BLaER1 (cell line): Measurements from ENCODE around the gene FRMD6.

ENCODE experiments used
- H3K27ac ChIP-seq: shearing (Covaris generic); formaldehyde crosslinking; 2 replicates; pipeline ENCODE4 v1.8.1; 2022
- H3K27me3 ChIP-seq: shearing (Covaris generic); formaldehyde crosslinking; 2 replicates; pipeline ENCODE4 v1.8.1; 2022
- H3K36me3 ChIP-seq: shearing (Covaris generic); formaldehyde crosslinking; 2 replicates; pipeline ENCODE4 v1.8.1; 2022
- H3K4me1 ChIP-seq: shearing (Covaris generic); formaldehyde crosslinking; 2 replicates; pipeline ENCODE4 v1.8.1; 2022
- H3K4me2 ChIP-seq: shearing (Covaris generic); formaldehyde crosslinking; 2 replicates; pipeline ENCODE4 v1.8.1; 2022
- H3K4me3 ChIP-seq: shearing (Covaris generic); formaldehyde crosslinking; 2 replicates; pipeline ENCODE4 v1.8.1; 2022
- H3K9ac ChIP-seq: shearing (Covaris generic); formaldehyde crosslinking; 2 replicates; pipeline ENCODE4 v1.8.1; 2022
- H3K9me3 ChIP-seq: shearing (Covaris generic); formaldehyde crosslinking; 2 replicates; pipeline ENCODE4 v1.8.1; 2022
- H4K20me1 ChIP-seq: shearing (Covaris generic); formaldehyde crosslinking; 2 replicates; pipeline ENCODE4 v1.8.1; 2022
- Cebpa-rat ChIP-seq: shearing (Covaris generic); IDR thresholded peaks from 2 replicates; pipeline ENCODE4 v1.8.1; 2022

Gene FRMD6

GRCh38 chr14:51715742-51716141 lies 64.0 kb downstream of the FRMD6 start:
- H3K27ac ChIP-seq: no peak overlapping the region
- H3K4me1 ChIP-seq: no peaks in the 10 kb centered on the region
- no peak overlapping the region for H3K4me3 ChIP-seq
- no peaks in the 10 kb centered on the region for H3K9me3 ChIP-seq
- no peaks in the 10 kb centered on the region for H4K20me1 ChIP-seq
- no peaks in the 10 kb centered on the region for H3K27me3 ChIP-seq
- H3K4me2 ChIP-seq: no peak overlapping the region
- no peak overlapping the region for H3K9ac ChIP-seq
- TF ChIP-seq Cebpa-rat: no peak
- no peaks in the 10 kb centered on the region for H3K36me3 ChIP-seq

- Histone ChIP-seq H3K27ac (no peak overlapping the region), H3K4me2 (no peak overlapping the region), H3K9ac (no peak overlapping the region), H3K4me3 (no peak overlapping the region), H4K20me1 (no peaks in the 10 kb centered on the region), H3K4me1 (no peaks in the 10 kb centered on the region), H3K9me3 (no peaks in the 10 kb centered on the region), H3K27me3 (no peaks in the 10 kb centered on the region), H3K36me3 (no peaks in the 10 kb centered on the region)
- TF ChIP-seq Cebpa-rat: no peak
These were observed 64.9 kb downstream of the FRMD6 start for GRCh38 chr14:51716610-51717009.

- Histone ChIP-seq H3K4me3 (no peak overlapping the region), H3K4me2 (no peak overlapping the region), H3K9me3 (no peaks in the 10 kb centered on the region), H3K27ac (no peak overlapping the region), H4K20me1 (no peaks in the 10 kb centered on the region), H3K4me1 (no peaks in the 10 kb centered on the region), H3K27me3 (no peaks in the 10 kb centered on the region), H3K36me3 (no peaks in the 10 kb centered on the region), H3K9ac (no peak overlapping the region)
- no peak for TF ChIP-seq Cebpa-rat
These were observed 66.1 kb downstream of the FRMD6 start for GRCh38 chr14:51717766-51718165.

- TF ChIP-seq Cebpa-rat: no peak
- H3K27ac ChIP-seq: no peak overlapping the region
- no peak overlapping the region for H3K9ac ChIP-seq
- H3K9me3 ChIP-seq: no peaks in the 10 kb centered on the region
- H3K4me1 ChIP-seq: no peaks in the 10 kb centered on the region
- H3K4me2 ChIP-seq: no peak overlapping the region
- H3K36me3 ChIP-seq: no peaks in the 10 kb centered on the region
- H4K20me1 ChIP-seq: no peaks in the 10 kb centered on the region
- no peak overlapping the region for H3K4me3 ChIP-seq
- H3K27me3 ChIP-seq: no peaks in the 10 kb centered on the region
These were observed 68.2 kb downstream of the FRMD6 start for GRCh38 chr14:51719955-51720354.

DNA sequence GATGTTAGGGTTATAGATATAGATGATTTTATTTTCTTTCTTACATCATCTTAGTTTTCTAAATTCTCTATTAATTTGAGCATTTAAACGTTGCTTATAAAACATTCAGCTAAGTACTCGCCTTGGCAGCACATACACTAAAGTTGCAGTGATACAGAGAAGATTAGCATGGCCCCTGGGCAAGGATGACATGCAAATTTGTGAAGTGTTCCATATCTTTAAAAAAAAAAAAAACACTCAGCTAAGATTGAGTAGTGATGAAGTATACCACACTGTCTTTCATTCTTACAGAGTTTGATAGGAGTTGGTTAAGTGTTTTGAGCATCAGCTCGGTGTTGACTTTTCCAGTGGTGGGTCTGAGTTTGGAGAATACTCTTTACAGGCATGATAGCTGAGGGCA lies 72.3 kb downstream of the FRMD6 start:
- no peaks in the 10 kb centered on the region for H3K36me3 ChIP-seq
- H3K4me1 ChIP-seq: no peaks in the 10 kb centered on the region
- no peak overlapping the region for H3K27ac ChIP-seq
- no peak overlapping the region for H3K4me3 ChIP-seq
- no peak overlapping the region for H3K4me2 ChIP-seq
- H3K9ac ChIP-seq: no peak overlapping the region
- no peaks in the 10 kb centered on the region for H4K20me1 ChIP-seq
- no peaks in the 10 kb centered on the region for H3K9me3 ChIP-seq
- H3K27me3 ChIP-seq: no peaks in the 10 kb centered on the region
- no peak for TF ChIP-seq Cebpa-rat

- no peak overlapping the region for H3K4me3 ChIP-seq
- no peaks in the 10 kb centered on the region for H3K27me3 ChIP-seq
- H3K4me2 ChIP-seq: no peak overlapping the region
- H3K27ac ChIP-seq: no peak overlapping the region
- no peak overlapping the region for H3K9ac ChIP-seq
- no peaks in the 10 kb centered on the region for H3K36me3 ChIP-seq
- H3K4me1 ChIP-seq: no peaks in the 10 kb centered on the region
- H3K9me3 ChIP-seq: no peaks in the 10 kb centered on the region
- TF ChIP-seq Cebpa-rat: no peak
- H4K20me1 ChIP-seq: no peaks in the 10 kb centered on the region
These were observed 72.9 kb downstream of the FRMD6 start for GRCh38 chr14:51724650-51725049.

DNA sequence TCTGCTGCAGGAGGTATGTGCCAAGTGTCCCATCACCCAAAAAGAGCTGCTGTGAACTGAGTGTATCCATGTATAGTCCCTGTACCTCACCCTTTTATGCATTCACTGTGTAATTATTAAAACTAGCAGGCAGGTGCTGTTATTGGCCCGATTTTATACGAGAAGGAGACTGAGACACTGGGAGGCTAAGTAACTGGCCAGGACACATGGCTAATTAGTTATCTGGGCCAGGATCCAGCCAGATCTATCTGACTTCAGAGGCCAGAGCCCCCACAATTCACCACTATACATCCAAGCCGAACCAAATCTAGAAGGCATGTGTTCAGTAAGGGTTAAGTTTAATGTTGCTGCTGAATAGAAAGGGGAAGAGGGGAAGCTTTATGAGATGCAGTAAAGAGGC lies 73.4 kb downstream of the FRMD6 start:
- Histone ChIP-seq H3K36me3 (no peaks in the 10 kb centered on the region), H4K20me1 (no peaks in the 10 kb centered on the region), H3K9ac (no peak overlapping the region), H3K9me3 (no peaks in the 10 kb centered on the region), H3K4me2 (no peak overlapping the region), H3K4me3 (no peak overlapping the region), H3K4me1 (no peaks in the 10 kb centered on the region), H3K27ac (no peak overlapping the region), H3K27me3 (no peaks in the 10 kb centered on the region)
- no peak for TF ChIP-seq Cebpa-rat

DNA sequence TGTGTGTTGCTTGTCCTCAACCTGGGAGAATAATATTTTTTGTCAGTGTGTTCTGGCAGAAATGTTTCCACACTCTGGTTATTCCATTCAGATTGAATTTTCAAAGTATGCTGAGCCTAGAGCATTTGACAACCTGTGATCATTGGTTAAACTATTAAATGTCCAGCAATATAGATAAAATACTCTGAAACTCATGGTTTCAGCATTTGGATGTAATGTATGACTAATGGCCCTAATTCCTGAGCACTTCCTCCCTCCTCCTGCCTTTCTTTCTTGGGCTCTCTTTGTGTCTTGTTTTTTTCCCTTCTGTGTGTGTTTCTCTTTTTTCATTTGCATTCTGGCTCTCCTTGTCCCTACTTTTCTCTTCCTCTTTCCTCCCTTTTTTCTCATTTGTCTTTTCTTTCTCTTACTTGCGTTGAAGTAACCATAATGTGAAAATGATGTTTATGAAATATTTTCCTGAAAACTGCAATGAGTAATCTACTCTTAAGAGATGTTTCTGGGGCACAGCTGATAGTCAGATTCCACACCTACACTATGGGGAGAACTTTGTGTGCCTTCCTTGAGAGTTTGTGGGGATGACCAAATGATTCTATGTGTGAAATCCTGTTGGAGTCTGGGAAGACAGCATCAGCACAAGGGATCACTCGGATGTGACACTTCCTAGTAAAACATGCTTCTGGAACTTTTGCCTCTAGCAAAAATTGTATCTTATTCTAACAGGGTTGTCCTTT lies 74.6 kb downstream of the FRMD6 start:
- no peaks in the 10 kb centered on the region for H3K9me3 ChIP-seq
- H3K27me3 ChIP-seq: no peaks in the 10 kb centered on the region
- H3K4me1 ChIP-seq: no peaks in the 10 kb centered on the region
- no peak for TF ChIP-seq Cebpa-rat
- no peak overlapping the region for H3K4me2 ChIP-seq
- no peak overlapping the region for H3K9ac ChIP-seq
- H3K4me3 ChIP-seq: no peak overlapping the region
- no peaks in the 10 kb centered on the region for H4K20me1 ChIP-seq
- H3K27ac ChIP-seq: no peak overlapping the region
- H3K36me3 ChIP-seq: no peaks in the 10 kb centered on the region

GRCh38 chr14:51727526-51727925 lies 75.8 kb downstream of the FRMD6 start:
- H4K20me1 ChIP-seq: no peaks in the 10 kb centered on the region

GRCh38 chr14:51730098-51730497 lies 78.4 kb downstream of the FRMD6 start:
- no peaks in the 10 kb centered on the region for H3K27me3 ChIP-seq
- H4K20me1 ChIP-seq: no peaks in the 10 kb centered on the region
- TF ChIP-seq Cebpa-rat: no peak
- H3K4me3 ChIP-seq: no peak overlapping the region
- no peak overlapping the region for H3K27ac ChIP-seq
- no peaks in the 10 kb centered on the region for H3K4me1 ChIP-seq
- H3K9ac ChIP-seq: no peak overlapping the region
- no peaks in the 10 kb centered on the region for H3K36me3 ChIP-seq
- H3K9me3 ChIP-seq: peaks cover 7% of the 10 kb centered on the region; the same call in 1 of the 2 replicates
- H3K4me2 ChIP-seq: no peak overlapping the region

More at GRCh38 chr14:51727526-51727925, 75.8 kb downstream of the FRMD6 start:
- H3K4me3 ChIP-seq: no peak overlapping the region
- H3K4me2 ChIP-seq: no peak overlapping the region
- no peaks in the 10 kb centered on the region for H3K9me3 ChIP-seq
- H3K4me1 ChIP-seq: no peaks in the 10 kb centered on the region
- H3K9ac ChIP-seq: no peak overlapping the region
- no peak overlapping the region for H3K27ac ChIP-seq
- no peaks in the 10 kb centered on the region for H3K27me3 ChIP-seq
- no peaks in the 10 kb centered on the region for H3K36me3 ChIP-seq
- no peak for TF ChIP-seq Cebpa-rat

DNA sequence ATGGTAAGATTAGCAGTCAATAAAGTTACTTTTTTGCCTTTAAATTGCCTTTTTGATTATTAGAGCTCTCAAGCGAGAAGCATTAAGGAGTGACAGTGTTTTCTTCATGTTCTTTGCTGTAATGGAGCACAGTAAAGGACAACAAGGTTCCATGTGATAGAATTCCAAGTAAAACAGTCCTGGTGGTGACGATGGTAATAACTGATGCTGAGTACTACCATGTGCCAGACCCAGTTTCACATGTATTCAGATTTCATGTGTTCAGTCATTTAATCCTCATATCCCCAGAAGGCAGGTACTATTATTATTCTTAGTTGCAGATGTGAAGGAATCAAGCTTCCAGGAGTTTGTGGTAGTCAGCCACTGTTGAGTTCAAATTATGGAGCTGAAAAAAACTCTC lies 79.0 kb downstream of the FRMD6 start:
- H3K9ac ChIP-seq: no peak overlapping the region
- no peaks in the 10 kb centered on the region for H3K27me3 ChIP-seq
- H3K4me1 ChIP-seq: no peaks in the 10 kb centered on the region
- no peak for TF ChIP-seq Cebpa-rat
- H3K4me3 ChIP-seq: no peak overlapping the region
- peaks cover 7% of the 10 kb centered on the region; the same call in 1 of the 2 replicates for H3K9me3 ChIP-seq
- H4K20me1 ChIP-seq: no peaks in the 10 kb centered on the region
- H3K27ac ChIP-seq: no peak overlapping the region
- H3K4me2 ChIP-seq: no peak overlapping the region
- H3K36me3 ChIP-seq: no peaks in the 10 kb centered on the region
